Stimulated activated CD4-positive, alpha-beta T cell treated with anti-CD3 and anti-CD28 coated beads, Interleukin-4, amount 100 ng/mL, for 24 hours (primary cell): Measurements from ENCODE around the gene SOX5.

Experiments
- DNase-seq: peaks from one replicate; pipeline ENCODE4 v3.0.0-alpha.2; 2020

The SOX5 gene

DNA sequence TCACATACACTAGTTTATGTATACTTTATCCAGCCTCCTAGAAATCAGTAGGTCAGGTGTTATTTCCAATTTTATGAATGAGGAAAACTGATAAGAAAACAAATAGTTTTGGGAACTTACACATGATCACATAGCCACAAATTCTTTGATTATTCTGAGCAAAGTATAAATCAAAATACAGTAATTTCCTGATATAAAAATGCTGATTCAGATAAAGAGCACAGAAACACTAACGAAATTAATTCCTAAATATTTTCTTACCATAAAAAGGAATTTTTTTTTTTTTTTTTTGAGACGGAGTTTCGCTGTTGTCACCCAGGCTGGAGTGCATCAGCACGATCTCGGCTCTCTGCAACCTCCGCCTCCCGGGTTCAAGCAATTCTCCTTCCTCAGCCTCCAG, 275.4 kb downstream of the SOX5 start:
- DNase-seq: no peak

DNA sequence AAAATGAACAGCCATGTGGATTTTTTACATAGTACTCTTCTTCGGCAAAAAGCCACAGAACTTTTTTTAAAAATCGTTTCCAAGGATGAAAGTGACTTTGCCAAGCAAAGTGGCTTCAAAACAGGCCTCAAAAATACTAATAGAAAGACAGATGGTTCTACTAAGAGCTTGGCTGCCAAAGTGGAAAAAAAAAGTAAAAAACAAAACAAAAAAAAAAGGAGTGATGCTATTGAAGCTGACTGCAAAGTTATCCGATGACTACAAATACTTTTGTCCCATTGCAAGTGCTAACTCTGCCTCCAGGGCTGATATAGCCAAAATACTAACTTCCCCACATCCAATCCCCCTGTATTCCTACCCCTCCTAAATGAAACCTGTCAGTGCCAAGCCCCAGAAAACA, 277.6 kb downstream of the SOX5 start:
- DNase-seq: no peak

- no peak for DNase-seq
Observed at GRCh38 chr12:23670684-23671083, 278.8 kb downstream of the SOX5 start.

DNA sequence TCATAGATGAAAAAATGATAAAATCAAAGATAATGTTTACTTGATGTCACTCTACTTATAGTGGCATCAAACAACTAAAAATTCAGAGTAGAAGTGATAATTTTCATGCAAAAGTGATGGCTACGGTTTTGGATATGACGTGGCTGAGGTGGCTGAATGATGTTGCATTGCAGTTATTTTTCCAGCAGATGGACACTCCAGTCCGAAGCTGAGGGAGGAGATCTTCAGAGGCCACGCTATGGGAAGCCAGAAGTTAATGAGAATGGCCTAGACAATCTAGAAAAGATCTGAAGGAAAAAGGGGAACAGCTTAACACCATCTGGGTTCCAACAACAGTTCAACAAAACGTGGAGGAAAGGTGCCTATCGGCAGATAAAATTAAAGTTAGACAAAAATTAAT, 279.8 kb downstream of the SOX5 start:
- no peak for DNase-seq

GRCh38 chr12:23666866-23667265, 282.6 kb downstream of the SOX5 start:
- DNase-seq: no peak

DNA sequence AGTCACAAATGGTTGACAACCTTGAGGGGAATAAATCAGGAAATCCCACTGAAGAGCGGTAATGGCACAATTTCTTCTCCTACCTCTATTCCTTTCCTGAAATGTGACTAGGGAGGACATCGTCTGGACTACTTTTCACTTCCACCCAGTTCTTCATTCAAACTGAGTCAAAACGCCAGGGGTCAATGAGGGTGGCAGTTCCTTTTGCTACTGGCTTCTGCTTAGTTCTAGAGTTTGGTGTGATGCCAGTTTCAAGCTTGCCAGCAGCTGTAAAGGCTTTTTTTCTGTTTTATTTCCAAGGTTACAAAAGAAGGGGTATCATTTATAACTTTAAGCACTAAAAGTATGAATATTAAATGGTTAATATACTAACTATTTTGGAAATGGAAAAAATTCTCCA, 286.5 kb downstream of the SOX5 start:
- no peak for DNase-seq

- no peak for DNase-seq
Observed at GRCh38 chr12:23659131-23659530, 290.3 kb downstream of the SOX5 start.

- no peak for DNase-seq
Observed at GRCh38 chr12:23657598-23657997, 291.9 kb downstream of the SOX5 start.

DNA sequence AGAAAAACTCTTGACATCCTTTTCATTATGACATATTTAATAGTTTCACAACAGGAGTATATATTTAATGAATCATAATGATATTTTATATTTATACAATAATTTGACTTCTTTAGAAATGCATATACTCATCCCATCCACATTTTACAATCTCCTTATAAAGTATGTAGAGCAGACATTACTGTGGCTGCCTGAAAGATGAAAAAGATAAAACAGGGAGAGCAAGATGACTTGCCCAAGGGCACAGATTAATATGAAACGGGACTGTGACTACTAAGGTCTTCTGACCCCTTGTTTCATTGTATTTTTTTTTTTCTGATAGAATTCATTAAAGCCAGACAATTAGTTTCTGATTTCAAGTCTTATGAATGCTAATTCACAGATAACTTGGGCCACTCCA, 293.6 kb downstream of the SOX5 start:
- no peak for DNase-seq

DNA sequence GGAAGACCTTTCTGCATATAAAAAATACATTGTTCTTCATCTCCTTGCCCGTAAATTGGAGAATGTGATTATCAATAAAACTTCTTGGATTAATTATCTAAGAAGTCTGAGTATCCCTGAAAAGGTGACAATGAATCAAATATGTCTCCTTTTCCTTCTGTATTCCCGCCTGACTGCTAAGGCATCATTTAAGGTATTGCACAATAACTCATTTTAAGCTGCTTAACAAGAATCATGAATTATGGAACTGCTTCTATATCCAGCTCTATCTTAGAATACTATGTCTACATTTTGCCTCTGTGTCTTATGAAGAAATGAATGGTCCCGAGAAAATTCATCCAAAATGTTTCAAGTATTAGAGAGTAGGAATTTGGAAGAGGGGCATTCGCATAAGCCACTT, 294.4 kb downstream of the SOX5 start:
- no peak for DNase-seq

GRCh38 chr12:23648546-23648945, 300.9 kb downstream of the SOX5 start:
- DNase-seq: no peak

DNA sequence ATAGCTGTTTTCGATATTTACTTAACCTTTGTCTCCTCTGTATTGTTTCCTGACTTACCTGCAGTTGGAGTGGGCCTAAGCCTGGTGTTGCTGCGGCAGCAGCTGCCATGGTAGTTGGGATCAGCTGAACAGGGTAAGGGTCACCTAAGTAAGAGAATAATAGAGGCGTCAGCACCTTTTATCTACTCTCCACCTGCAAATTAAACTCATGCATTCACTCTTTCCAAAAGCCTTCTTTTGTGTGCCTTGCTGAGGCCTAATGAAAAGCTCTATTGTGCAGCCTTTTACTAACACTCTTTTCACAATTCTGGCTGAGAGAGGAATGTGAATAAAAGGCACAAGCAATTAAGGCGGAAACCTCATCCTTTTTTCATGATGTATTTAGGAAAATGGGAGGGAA, 308.7 kb downstream of the SOX5 start:
- DNase-seq: no peak

- DNase-seq: no peak
Observed at GRCh38 chr12:23634344-23634743, 315.1 kb downstream of the SOX5 start.

- no peak for DNase-seq
Observed at GRCh38 chr12:23631786-23632377, 317.6 kb downstream of the SOX5 start.

DNA sequence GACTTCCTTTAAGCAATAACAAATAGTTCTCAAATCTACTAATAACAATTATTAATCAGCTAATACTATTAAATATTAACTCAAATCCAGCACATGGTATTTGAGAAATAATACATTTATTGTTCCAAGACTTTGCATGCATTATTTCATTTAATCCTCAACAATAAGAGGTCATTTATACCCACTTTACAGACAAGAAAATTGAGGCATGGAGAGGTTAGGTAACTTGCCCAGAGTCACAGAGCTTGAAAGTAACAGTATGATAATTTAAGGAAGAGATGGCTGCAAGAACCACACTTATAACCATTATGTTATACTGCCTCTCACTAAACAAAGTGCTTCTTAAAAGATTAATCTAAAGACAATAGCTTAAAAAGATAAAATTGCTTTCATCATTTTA, 318.9 kb downstream of the SOX5 start:
- DNase-seq: no peak

GRCh38 chr12:23628806-23629205, 320.7 kb downstream of the SOX5 start:
- DNase-seq: no peak

- no peak for DNase-seq
Observed at GRCh38 chr12:23626791-23627190, 322.7 kb downstream of the SOX5 start.

- DNase-seq: no peak
Observed at GRCh38 chr12:23621900-23622299, 327.6 kb downstream of the SOX5 start.

GRCh38 chr12:23618718-23619117, 330.8 kb downstream of the SOX5 start:
- DNase-seq: no peak

DNA sequence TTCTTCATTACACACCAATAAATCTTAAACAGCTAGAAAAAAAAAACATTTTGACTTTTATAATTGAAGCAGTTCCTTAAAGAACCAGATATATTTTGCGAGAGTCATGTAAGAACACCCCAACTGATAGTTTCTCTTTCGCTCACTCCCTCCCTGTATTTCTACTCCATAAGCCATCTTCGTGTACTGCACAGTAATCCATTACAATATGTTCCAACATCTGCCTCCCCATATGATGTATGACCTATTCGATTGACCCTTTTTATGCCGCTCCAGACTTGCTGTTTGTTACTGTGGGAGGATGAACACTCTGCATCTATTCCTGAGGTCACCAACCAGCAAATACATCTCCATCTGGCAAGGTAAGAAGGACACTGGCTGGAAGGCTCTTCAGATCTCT, 331.7 kb downstream of the SOX5 start:
- DNase-seq: no peak

- DNase-seq: no peak
Observed at GRCh38 chr12:23614280-23614679, 335.2 kb downstream of the SOX5 start.

DNA sequence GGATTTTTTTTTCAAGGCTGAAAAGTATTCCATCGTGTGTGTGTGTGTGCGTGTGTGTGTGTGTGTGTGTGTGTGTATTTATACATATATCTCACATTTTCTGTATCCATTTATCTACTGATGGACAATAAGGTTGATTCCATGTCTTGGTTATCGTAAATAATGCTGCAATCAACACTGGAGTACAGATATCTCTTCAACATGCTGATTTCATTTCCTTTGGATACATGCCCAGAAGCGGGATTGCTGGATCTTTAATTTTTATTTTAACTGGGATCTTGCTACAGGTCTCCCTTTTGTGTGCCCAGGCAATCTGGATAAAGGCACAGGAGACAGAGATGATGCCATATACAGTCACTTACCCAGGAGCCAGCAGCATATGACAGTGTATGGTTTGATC, 338.1 kb downstream of the SOX5 start:
- no peak for DNase-seq

DNA sequence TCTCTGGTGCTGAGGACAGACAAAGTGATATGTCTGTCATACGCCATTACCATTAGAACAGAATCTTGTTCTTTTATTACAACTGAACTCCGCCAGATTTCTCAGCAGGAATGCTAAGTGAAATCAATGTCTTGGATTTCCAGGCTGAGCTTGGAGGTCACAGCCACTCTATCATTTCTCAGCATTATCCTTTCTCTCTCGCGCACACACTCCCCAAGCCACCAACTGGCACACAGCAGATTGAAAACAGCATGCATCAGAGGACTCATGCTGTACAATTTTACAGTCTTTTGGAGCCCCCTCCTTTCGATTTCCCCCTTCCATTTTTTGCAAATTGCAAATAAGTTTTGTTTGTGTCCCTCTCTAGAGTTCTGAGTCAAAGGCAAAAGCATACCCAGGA, 348.6 kb downstream of the SOX5 start:
- DNase-seq: no peak

- no peak for DNase-seq
Observed at GRCh38 chr12:23596568-23596967, 352.9 kb downstream of the SOX5 start.

- no peak for DNase-seq
Observed at GRCh38 chr12:23587833-23588559, 361.5 kb downstream of the SOX5 start.
